Measurements from ENCODE around the gene KLHDC4.

GRCh38 chr16:87800497-87800896, 34.7 kb upstream of the KLHDC4 start:
- TF ChIP-seq MAX (IDR thresholded peaks at IDR 0.05; ENCODE audit: low read depth) (no peak), NFIC (IDR thresholded peaks at IDR 0.05; ENCODE audit: borderline replicate concordance) (no peak), SMC3 (IDR thresholded peaks at IDR 0.05; ENCODE audit: low read depth, low read length) (no peak)

All from SK-N-SH (cell line).